Inferior parietal cortex (tissue), 1 donor: Measurements from ENCODE around the gene PRCD.

Experiments used
- DNase-seq: peaks from one replicate; pipeline ENCODE4 v3.0.0-alpha.2; 2016; ENCODE audit errors: extremely low spot score

Gene PRCD

GRCh38 chr17:76570877-76571471 lies 31.1 kb downstream of the PRCD start:
- no peak for DNase-seq

GRCh38 chr17:76572201-76572910 lies 32.5 kb downstream of the PRCD start:
- DNase-seq: no peak

GRCh38 chr17:76573096-76573495 lies 33.3 kb downstream of the PRCD start:
- no peak for DNase-seq

- DNase-seq: no peak
Observed at GRCh38 chr17:76574166-76574565, 34.3 kb downstream of the PRCD start.

- no peak for DNase-seq
Observed at GRCh38 chr17:76575570-76575969, 35.7 kb downstream of the PRCD start.

GRCh38 chr17:76576189-76576588 lies 36.3 kb downstream of the PRCD start:
- no peak for DNase-seq

- DNase-seq: no peak
Observed at GRCh38 chr17:76577876-76578275, 38.0 kb downstream of the PRCD start.

GRCh38 chr17:76578376-76578775 lies 38.5 kb downstream of the PRCD start:
- DNase-seq: no peak

GRCh38 chr17:76579281-76579680 lies 39.4 kb downstream of the PRCD start:
- no peak for DNase-seq

GRCh38 chr17:76581515-76581914 lies 41.7 kb downstream of the PRCD start:
- no peak for DNase-seq

DNA sequence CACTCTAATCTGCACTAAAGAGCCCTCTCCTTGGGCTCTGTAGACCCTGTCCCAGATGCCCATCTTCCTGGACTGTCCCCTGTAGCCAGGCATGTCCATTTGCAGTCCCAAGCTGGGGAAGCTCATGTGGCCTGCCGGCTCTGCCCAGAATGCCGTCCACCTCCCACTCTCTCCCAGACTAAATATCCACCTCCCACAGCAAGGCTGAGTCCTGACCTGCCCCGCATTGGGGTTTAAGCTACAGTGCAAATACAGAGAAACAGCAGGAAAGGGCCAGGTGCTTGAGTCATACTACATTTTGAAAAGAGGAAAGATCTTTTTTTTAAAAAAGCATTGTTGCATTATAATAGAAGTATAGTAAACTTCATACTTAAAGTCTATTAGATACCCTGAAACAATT lies 42.8 kb downstream of the PRCD start:
- no peak for DNase-seq

GRCh38 chr17:76584427-76585032 lies 44.7 kb downstream of the PRCD start:
- DNase-seq: no peak

DNA sequence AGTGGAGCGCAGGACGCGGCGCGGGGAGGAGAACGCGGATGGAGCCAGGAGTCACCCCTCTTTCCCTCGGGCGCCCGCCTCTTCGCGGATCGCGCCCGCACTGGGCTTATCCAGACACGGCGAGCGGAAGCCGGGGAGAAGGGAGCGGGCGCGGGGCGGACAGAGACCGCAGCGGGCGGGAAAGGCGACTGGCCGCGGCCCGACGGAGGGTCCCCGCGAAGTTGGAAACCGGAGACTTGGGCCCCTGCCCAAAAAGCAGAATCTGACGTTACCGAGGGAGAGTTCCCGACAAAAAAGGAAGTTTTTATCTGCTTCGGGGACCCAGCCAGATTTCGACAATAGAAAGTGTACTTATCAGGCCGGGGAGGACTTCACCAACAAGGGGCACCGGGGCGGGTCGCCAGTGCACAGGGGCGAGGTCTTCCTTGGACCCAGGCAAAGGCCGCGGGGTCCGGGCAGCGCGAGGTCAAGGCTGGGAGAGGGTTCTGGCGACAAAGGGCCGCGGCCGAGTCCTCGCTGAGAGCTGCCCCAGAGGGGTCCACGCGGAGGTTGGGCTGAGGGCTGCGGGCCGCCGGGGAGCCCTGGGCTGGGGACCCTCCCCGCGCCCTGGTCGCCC lies 45.3 kb downstream of the PRCD start:
- DNase-seq: no peak

- DNase-seq: no peak
Observed at GRCh38 chr17:76585649-76586593, 46.1 kb downstream of the PRCD start, which contains the start of gene ST6GALNAC2. ST6GALNAC2 (minus strand) TSS chr17:76585860; CDS start chr17:76585808, 52 bp downstream.

DNA sequence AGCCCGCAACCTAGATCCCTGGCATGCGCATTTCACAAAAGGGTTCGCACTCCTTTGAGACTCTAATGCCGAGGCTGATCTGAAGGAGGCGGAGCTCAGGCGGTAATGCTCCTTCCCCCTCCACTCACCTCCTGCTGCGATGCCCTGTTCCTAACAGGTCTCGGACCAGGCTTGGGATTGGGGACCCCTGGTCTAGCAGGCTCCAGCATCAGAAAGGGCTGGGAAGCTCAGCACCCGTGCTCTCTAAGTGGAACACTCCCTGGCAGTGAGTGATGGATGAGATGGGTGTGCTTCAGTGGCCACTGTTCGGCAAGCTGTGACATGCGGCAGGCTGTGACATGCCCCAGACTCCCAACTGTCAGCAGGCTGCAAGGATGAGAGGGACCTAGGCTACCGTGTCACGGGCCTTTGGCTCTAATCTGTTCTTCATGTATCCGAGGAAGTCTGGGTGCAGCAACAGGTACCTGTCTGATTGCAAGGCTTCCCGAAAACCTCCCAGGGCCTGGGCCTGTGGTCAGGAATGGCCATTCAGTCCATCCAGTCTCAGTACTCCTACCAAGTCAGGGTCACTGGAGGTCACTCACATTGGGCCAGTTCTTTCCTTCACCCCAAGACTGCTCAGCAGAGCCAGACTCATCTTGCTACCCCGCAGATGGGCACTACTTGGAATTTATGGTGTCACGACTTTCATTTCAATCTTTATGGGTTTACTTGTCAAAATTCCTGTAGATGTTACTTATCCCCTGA lies 47.1 kb downstream of the PRCD start:
- DNase-seq: no peak

DNA sequence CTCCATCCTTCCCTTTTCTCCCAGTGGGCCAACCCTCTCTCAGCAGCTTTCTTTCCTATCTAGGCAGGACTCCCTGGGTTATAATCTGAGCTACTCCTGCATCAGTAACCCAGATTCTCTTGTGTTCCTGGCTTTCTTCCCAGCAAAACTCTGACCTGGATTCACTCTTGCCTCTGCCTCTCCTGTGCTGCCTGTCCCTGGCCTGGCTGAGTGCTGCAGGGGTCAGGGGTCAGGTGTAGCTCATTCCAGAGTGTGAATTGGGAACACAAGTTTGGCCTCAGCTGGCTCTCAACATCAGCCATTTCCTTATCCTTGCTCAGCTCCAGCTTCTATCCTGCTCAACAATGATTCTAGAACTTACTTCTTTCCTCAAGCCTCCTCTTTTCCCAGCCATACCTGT lies 48.3 kb downstream of the PRCD start:
- DNase-seq: no peak

DNA sequence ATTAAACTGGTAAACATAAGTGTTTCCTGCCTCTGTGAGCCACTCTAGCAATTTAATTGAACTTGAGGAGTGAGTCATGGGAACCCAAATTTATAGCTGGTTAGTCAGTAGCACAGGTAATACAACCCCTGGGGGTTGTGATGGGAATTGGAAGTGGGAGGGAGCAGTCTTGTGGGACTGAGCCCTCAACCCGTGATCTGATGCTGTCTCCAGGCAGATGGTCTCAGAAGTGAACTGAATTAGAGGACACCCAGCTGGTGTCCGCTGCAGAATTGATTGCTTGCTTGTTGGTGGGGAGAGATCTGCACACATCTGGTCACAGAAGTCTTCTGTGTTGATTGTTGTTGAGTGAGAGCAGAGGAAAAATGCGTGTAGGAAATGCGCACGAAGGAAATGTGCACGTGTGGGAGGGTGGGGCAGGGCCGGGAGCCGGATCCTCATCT lies 53.6 kb downstream of the PRCD start:
- no peak for DNase-seq

DNA sequence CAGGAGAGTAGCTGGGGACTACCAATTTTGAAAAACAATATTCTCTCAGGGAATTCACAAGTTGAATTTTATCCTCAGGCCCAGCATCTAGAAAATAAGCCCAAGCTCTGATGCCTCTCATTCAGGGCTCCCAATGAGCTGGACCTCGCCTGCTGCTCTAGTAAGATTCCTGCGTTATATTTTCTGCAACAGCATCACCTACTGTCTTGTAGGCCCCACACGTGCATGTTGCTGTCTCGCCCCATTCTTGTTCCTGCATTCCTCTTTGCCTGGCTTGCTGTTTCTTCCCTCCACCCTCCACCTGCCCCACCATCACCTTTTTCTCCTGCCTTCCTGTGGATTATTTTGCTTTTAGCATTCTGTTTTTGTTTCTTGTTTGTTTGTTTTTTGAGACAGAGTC lies 54.1 kb downstream of the PRCD start:
- DNase-seq: no peak

GRCh38 chr17:76594690-76595089 lies 54.8 kb downstream of the PRCD start:
- DNase-seq: no peak
